HG03045 (cell line): ENCODE measurements around the gene FBXO8.
"Not testable (repeated sequence)": the region's sequence is repeated elsewhere in the genome, so short reads cannot be mapped to it uniquely, and the experiment has no call there.

ENCODE experiments used
- ATAC-seq: cut with Tn5 transposase; IDR thresholded peaks from one replicate; pipeline ENCODE4 v1.9.1; 2021; ENCODE audit warnings: mild to moderate bottlenecking, moderate library complexity; ENCODE audit not compliant: unreplicated experiment

The FBXO8 gene

GRCh38 chr4:174283507-174284471 is at the start of gene FBXO8, which contains the start of gene CEP44:
Gene FBXO8, minus strand, starts transcription at chr4:174283667. Its CDS starts 20,575 bp downstream, at chr4:174263092.
Gene CEP44, plus strand, starts transcription at chr4:174283911. Its CDS starts 15,211 bp downstream, at chr4:174299122.
- peak; percentile 64 for ATAC-seq

- ATAC-seq: no peak
Observed at GRCh38 chr4:174332741-174333493, 49.5 kb upstream of the FBXO8 start.

- no peak for ATAC-seq
Observed at GRCh38 chr4:174324725-174325124, 41.3 kb upstream of the FBXO8 start.

DNA sequence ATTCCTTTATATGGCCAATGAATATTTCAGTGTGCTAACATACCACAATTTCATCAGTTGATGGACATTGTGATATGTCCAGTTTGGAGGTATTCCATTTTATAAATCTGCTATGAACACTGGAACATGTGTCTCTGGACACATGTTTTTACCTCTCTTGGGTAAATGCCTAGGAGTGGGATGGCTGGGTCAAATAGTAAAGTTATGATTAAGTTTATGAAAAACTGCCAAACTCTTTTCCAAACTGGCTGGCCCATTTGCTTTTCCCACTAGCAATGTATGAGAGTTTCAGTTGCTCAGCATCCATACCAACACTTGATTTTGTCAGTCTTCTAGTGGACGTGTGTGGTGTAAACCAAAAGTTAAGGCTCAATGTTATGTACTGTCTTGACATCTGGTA is 40.8 kb upstream of the FBXO8 start:
- ATAC-seq: no peak

DNA sequence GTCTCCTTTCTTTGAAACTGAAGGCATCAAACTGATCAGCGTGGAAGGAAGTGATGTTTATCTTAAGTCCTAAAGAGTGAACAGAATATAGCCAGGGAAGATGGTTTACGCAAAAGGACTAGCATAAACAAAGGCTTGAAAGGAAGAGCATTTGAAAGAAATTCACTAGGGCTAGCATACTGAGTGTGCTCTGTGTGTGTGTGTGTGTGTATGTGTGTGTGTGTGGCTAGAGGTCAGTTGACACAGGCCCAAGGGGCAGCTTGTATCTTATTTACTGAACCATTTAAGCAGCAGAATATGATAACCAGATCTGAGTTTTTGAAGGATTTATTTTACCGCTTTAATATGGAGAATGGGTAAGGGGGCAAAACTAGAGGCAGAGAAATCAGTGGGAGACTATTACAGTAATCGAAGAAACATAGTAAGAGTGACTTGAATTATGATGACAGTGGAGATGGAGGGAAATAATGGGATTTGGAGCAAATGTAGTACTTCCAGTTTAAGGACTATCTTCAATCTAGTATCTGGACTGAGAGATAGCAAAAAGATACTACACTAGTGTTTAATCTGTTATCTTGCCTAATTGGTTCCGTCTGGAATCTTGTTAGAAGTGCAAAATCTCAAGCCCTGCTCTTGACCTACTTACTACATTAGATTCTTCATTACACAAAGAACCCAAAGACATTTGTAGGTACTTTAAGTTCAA is 37.2 kb upstream of the FBXO8 start:
- no peak for ATAC-seq

DNA sequence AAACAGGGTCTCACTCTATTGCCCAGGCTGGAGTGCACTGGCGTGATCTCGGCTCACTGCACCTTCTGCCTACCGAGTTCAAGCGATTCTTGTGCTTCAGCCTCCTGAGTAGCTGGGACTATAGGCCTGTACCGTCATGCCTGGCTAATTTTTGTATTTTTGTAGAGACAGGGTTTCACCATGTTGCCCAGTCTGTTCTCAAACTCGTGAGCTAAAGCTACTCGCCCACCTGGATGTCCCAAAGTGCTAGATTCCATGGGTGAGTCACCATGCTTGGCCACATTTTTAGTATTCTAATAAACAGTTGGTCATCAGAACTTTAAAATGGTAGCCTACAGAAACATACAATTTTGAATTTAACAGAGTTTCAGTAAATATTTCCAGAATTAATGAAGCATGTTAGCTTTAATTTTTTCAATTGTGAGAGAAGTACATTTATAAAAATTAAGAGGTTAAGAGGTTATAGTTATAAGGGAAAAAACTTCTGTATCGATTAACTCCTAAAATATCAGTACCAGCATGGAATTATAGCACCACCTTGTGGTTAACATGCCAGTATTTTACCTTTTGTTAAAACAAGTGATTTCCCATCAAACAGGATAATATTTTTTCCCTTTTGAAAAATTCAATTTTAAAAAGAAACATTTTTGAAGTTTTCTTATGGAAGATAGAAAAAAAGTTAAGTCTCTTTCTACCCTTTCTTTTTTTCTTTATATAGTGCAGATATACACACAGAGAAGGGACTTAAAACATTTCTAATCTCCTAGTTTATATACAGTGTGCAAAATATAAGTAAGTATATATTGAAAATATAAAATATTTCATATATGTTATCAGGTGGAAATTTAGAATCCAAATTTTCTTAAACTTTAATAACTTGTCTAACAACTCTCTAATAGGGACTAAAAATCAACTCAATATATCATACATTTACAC is 35.6 kb upstream of the FBXO8 start:
- ATAC-seq: no peak

- ATAC-seq: no peak
Observed at GRCh38 chr4:174317531-174317930, 34.1 kb upstream of the FBXO8 start.

DNA sequence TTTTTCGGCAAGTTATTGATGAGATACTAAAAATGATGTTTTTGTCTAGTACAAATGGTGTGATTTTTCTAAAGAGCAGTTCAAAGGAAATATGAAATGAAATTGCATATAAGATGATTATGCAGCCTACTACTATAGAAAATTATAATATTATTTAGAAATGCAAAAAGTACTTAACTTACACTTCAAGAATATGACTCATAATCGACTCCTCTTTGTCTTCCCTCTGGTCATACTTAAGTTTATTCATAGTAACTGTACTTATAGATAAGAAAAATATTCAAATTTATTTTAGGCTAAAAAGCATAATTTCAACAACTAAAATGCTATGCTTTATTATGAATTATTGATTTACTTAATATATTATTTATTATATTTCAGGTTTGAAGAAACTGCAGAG is 33.5 kb upstream of the FBXO8 start:
- ATAC-seq: no peak

GRCh38 chr4:174316546-174316945 is 33.1 kb upstream of the FBXO8 start:
- no peak for ATAC-seq

GRCh38 chr4:174314770-174315169 is 31.3 kb upstream of the FBXO8 start:
- no peak for ATAC-seq

DNA sequence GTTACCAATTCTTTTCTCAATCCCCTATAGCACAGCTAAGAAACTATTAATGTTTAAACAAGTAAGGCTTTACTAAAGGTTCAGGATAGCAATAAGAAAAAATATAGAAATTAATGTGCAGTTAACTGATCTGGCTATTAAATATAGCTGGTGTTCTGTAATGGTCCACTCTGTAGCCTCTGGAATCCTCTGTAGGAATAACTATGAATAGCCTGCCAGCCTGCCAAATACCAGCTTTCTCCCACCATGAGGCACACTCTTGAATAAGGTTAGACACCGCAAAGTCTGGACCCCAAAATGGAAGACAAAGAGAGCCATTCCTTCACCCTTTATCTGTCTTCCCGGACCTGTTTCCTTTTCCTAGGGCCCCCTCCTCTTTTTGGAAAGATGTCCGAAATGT is 30.8 kb upstream of the FBXO8 start:
- no peak for ATAC-seq

DNA sequence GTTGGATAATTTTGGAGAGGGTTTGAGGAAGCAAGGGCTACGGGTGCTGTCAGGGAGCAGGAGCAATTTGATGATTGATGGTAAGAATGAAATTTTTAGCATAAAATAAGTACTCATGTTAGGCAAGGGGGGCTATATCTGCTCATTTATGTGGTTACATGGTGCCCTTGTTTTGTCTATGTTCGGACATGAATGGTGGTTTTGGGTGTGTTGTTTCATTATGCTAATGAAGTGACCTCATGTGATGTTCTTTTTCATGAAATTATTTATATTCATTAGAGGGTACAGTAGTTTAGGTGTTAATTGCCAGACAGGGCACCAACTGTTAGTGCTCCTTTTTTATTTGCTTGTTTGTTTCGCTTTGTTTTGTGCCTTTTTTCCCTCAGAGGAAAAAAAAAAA is 29.5 kb upstream of the FBXO8 start:
- ATAC-seq: no peak

GRCh38 chr4:174307694-174308093 is 24.2 kb upstream of the FBXO8 start:
- ATAC-seq: no peak

DNA sequence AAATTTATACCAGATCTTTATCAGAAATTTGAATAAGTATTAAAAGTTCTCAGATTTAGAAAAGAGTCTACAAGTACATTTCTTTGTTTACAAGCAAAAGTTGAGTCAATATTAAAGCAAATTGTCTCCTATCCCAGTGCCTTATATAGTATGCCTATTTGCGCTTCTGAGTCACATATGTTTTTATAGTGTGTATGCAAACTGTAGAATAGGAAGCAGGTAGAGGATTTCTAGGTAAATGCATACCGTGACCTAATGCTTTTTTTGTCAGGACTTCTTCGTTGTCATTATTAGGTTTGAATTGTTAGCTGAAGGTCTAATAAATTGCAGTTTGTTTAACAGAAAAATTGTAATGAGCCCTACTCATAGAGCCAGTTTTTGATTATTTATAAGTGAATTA is 22.5 kb upstream of the FBXO8 start:
- ATAC-seq: no peak

GRCh38 chr4:174304664-174305063 is 21.2 kb upstream of the FBXO8 start:
- no peak for ATAC-seq

DNA sequence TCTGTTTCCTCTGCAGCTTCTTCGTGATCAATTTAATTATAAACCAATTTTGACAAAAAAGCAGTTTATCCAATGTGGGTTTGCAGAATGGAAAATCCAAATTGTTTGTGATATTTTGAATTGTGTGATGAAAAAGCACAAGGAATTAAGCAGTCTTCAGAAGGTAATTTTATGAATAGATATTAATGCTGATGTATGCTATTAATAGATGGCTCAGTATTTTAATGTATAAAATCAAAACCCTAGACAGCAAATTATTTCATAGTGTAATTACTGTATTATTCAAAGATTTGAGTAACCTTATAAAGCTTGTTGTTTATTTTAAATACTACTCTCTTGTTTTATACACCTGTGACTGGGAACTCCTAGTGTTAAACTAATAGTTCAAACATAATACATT is 20.2 kb upstream of the FBXO8 start:
- ATAC-seq: no peak

DNA sequence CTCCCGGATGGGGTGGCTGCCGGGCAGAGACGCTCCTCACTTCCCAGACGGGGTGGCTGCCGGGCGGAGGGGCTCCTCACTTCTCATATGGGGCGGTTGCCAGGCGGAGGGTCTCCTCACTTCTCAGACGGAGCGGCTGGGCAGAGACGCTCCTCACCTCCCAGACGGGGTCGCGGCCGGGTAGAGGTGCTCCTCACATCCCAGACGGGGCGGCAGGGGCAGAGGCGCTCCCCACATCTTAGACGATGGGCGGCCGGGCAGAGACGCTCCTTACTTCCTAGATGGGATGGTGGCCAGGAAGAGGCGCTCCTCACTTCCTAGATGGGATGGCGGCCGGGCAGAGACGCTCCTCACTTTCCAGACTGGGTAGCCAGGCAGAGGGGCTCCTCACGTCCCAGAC is 11.7 kb upstream of the FBXO8 start:
- not testable (repeated sequence) for ATAC-seq

- ATAC-seq: not testable (repeated sequence)
Observed at GRCh38 chr4:174294641-174295040, 11.2 kb upstream of the FBXO8 start.

GRCh38 chr4:174292473-174292872 is 9.0 kb upstream of the FBXO8 start:
- no peak for ATAC-seq

DNA sequence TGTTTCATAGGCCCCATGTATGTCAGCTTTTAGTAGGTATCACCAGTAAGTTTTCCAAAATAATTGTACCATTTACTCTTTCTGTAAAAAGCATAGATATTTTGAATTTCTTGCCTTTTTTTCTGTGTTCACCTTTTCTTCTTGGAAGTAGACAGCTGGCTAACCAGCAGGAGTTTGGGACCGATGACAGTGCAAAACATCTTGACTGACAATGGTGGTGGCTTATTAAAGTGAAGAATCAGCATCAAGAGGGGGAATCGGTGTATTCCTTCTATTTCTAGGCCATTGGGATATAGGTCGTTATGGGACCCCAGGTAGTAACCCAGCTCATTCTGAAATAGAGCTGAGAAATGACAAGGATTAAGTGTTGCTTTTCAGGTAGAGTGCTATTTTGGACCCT is 3.4 kb upstream of the FBXO8 start:
- no peak for ATAC-seq
